Activated T-helper 1 cell treated with anti-CD3 and anti-CD28 coated beads, Interleukin-2, amount 50 U/mL, for 16 hours (primary cell): ENCODE measurements around the gene MAGI2.

Experiments used
- DNase-seq, 2 donors: peaks; one replicate each; pipeline ENCODE4 v3.0.0-alpha.2; 2020; ENCODE audit warnings: low read depth in 1 of 2, low spot score in 1 of 2

The MAGI2 gene

GRCh38 chr7:78501064-78501463, 952.4 kb downstream of the MAGI2 start:
- no peak for DNase-seq

- no peak for DNase-seq
These were observed 953.5 kb downstream of the MAGI2 start for GRCh38 chr7:78499971-78500370.

GRCh38 chr7:78499283-78499682, 954.2 kb downstream of the MAGI2 start:
- no peak for DNase-seq

GRCh38 chr7:78497728-78498427, 955.6 kb downstream of the MAGI2 start:
- no peak for DNase-seq

- no peak for DNase-seq
These were observed 957.3 kb downstream of the MAGI2 start for GRCh38 chr7:78496096-78496630.

- no peak for DNase-seq
These were observed 960.1 kb downstream of the MAGI2 start for GRCh38 chr7:78493401-78493800.

GRCh38 chr7:78492146-78492545, 961.3 kb downstream of the MAGI2 start:
- no peak for DNase-seq

- DNase-seq, result no peak
These were observed 962.9 kb downstream of the MAGI2 start for GRCh38 chr7:78490524-78490923.

- no peak for DNase-seq
These were observed 963.8 kb downstream of the MAGI2 start for GRCh38 chr7:78489476-78490240.

GRCh38 chr7:78487464-78487863, 966.0 kb downstream of the MAGI2 start:
- no peak for DNase-seq

GRCh38 chr7:78479348-78479747, 974.1 kb downstream of the MAGI2 start:
- DNase-seq, result no peak

- no peak for DNase-seq
These were observed 976.5 kb downstream of the MAGI2 start for GRCh38 chr7:78476851-78477405.

GRCh38 chr7:78473571-78474301, 979.7 kb downstream of the MAGI2 start:
- DNase-seq, result no peak

GRCh38 chr7:78473021-78473420, 980.4 kb downstream of the MAGI2 start:
- DNase-seq, result no peak

- no peak for DNase-seq
These were observed 980.9 kb downstream of the MAGI2 start for GRCh38 chr7:78472519-78472918.

- no peak for DNase-seq
These were observed 987.6 kb downstream of the MAGI2 start for GRCh38 chr7:78465894-78466293.

GRCh38 chr7:78463039-78463438, 990.4 kb downstream of the MAGI2 start:
- no peak for DNase-seq

- DNase-seq, result no peak
These were observed 1002.8 kb downstream of the MAGI2 start for GRCh38 chr7:78450706-78451105.

GRCh38 chr7:78448911-78449310, 1004.6 kb downstream of the MAGI2 start:
- no peak for DNase-seq

GRCh38 chr7:78444267-78444666, 1009.2 kb downstream of the MAGI2 start:
- no peak for DNase-seq

- DNase-seq, result no peak
These were observed 1009.7 kb downstream of the MAGI2 start for GRCh38 chr7:78443811-78444210.
